Spleen (tissue), 11 donors: ENCODE results near the gene ZNF804A. TPM values are rescaled to one million over a fixed set of nuclear protein-coding genes. Genes with fewer than 3 reads are reported as not detected.

Source experiments
- DNase-seq: peaks from one replicate; pipeline ENCODE4 v3.0.0-alpha.2; 2020
- H3K27ac ChIP-seq, 8 donors: fragments of 200-600 bp; sonication (generic) in 7 of 8; 1 replicate in 4 of 8; 2 replicates in 4 of 8; pipeline versions ENCODE4 v1.5.0 to v1.8.0; 2016 to 2021; ENCODE audit warnings: inconsistent platforms in 4 of 8, mild to moderate bottlenecking in 4 of 8, moderate library complexity in 1 of 8
- H3K27me3 ChIP-seq, 7 donors: fragments of 200-600 bp; sonication (generic) in 6 of 7; replicated peaks in 1 of 7; 1 replicate in 4 of 7; 2 replicates in 3 of 7; pipeline versions ENCODE4 v1.5.0 to v1.8.0; 2016 to 2021; ENCODE audit warnings: inconsistent platforms in 3 of 7, mild to moderate bottlenecking in 1 of 7
- H3K36me3 ChIP-seq, 6 donors: fragments of 200-600 bp; sonication (generic) in 5 of 6; 1 replicate in 4 of 6; 2 replicates in 2 of 6; pipeline versions ENCODE4 v1.5.0 to v1.8.0; 2016 to 2021; ENCODE audit warnings: inconsistent platforms in 2 of 6
- H3K4me1 ChIP-seq, 6 donors: fragments of 200-600 bp; sonication (generic) in 5 of 6; 1 replicate in 3 of 6; 2 replicates in 3 of 6; pipeline versions ENCODE4 v1.5.0 to v1.8.0; 2016 to 2021; ENCODE audit warnings: inconsistent platforms in 3 of 6
- H3K4me3 ChIP-seq, 8 donors: fragments of 200-600 bp; sonication (generic) in 7 of 8; 1 replicate in 4 of 8; 2 replicates in 4 of 8; pipeline versions ENCODE4 v1.5.0 to v1.8.0; 2016 to 2021; ENCODE audit warnings: inconsistent platforms in 4 of 8, mild to moderate bottlenecking in 4 of 8, moderate library complexity in 2 of 8
- H3K9me3 ChIP-seq, 8 donors: fragments of 200-600 bp; sonication (generic) in 7 of 8; 1 replicate in 4 of 8; 2 replicates in 4 of 8; pipeline versions ENCODE4 v1.5.0 to v1.8.0; 2016 to 2021; ENCODE audit warnings: inconsistent platforms in 4 of 8
- POLR2A ChIP-seq, 3 donors: fragments of 450-650 bp; IDR thresholded peaks; one replicate each; pipeline ENCODE4 v1.5.1; 2017; ENCODE audit warnings: antibody characterized with exemption in 3 of 3, mild to moderate bottlenecking in 1 of 3
- POLR2AphosphoS5 ChIP-seq, 3 donors: sonication (generic); formaldehyde crosslinking; IDR thresholded peaks; one replicate each; pipeline ENCODE4 v1.5.1; 2017; ENCODE audit warnings: antibody characterized with exemption in 3 of 3
- WGBS, 5 donors: extraction: QIAGEN DNeasy Blood & Tissue Kit in 3 of 5; methylation state at CpG; one replicate each; pipeline versions ENCODE4 v1.1.5 to v1.1.7; 2013 to 2018; 5-methylcytosine and 5-hydroxymethylcytosine counted together
- intact Hi-C: fragments of 100-400 bp; cut with DNase I; formaldehyde crosslinking; loops from one replicate; pipeline ENCODE4 v1.15.0; 2023; ENCODE audit warnings: low total_unique reads
- polyA plus RNA-seq, 3 donors: library from polyadenylated mRNA; stranded (reverse); fragments of 200-250 nt; gene quantifications; one replicate each; pipeline ENCODE4 v1.2.1, GENCODE V29; 2013
- total RNA-seq, 7 donors: library from RNA; depleted of rRNA in 3 of 7; stranded (reverse); fragments of >200 nt in 3 of 7; fragmentation: NEBNext Ultra II Directional in 4 of 7; extraction: Animal tissue kit (Norgen Biotek cat#: 25700) in 4 of 7; gene quantifications; one replicate each; pipeline versions ENCODE4 v1.1.0 to v1.2.1, GENCODE V29; 2016 to 2021
- TF ChIP-seq, protein P1 (sequence below), 11 experiments: fragments of 200-600 bp in 7 of 11; fragments of 450-650 bp in 4 of 11; sonication (generic) in 4 of 11; IDR thresholded peaks in 8 of 11; conservative IDR thresholded peaks in 3 of 11; 1 replicate in 7 of 11; 2 replicates in 4 of 11; pipeline versions ENCODE4 v1.4.0 to v1.8.0; 2016 to 2021; ENCODE audit warnings: antibody characterized with exemption in 11 of 11, inconsistent platforms in 4 of 11, mild to moderate bottlenecking in 1 of 11
- donor health status: healthy with polysubstance abuse.
- donor health status: DM: no; HTN: no; CAD: no; lungs with moderate emphysema.
- donor health status: DM: no; HTN: no; CAD: no.
- donor health status: Bipolar disorder and iron deficiency.
- donor health status: healthy.
- donor health status: DM: no; HTN: no; CAD: no.
- donor health status: DM: yes; HTN: yes; CAD: no.

ZNF804A gene
- total and polyA plus RNA-seq, 10 donors: 0.21 to 1.8 (median 0.41) TPM

DNA sequence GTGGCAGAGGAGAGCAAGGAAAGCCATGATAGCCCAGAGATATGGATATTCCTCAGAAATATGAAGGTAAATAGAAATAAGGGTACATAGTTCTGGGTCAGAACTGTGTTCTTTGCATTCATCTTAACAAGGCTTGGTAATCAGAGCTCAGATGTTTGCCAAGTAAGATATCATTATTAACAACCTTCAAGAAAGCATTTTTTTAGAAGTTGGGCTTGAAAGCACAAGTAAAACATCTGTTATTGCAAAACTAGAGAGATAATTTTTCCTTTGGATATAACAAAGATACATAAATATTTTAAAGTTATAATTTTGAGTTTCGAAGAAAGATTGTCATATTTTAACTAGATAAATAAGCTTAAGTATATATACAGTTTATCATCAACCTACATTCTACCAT is 171.4 kb downstream of the ZNF804A start:
- intact Hi-C loops: no loop called here
- no peak overlapping the region for H3K27ac ChIP-seq
- DNase-seq: no peak
- no peak overlapping the region for H3K4me3 ChIP-seq
- no peaks in the 10 kb centered on the region for H3K27me3 ChIP-seq
- TF ChIP-seq POLR2A (IDR thresholded peaks at IDR 0.05) (no peak), POLR2AphosphoS5 (IDR thresholded peaks at IDR 0.05) (no peak)
- TF ChIP-seq, protein P1, sequence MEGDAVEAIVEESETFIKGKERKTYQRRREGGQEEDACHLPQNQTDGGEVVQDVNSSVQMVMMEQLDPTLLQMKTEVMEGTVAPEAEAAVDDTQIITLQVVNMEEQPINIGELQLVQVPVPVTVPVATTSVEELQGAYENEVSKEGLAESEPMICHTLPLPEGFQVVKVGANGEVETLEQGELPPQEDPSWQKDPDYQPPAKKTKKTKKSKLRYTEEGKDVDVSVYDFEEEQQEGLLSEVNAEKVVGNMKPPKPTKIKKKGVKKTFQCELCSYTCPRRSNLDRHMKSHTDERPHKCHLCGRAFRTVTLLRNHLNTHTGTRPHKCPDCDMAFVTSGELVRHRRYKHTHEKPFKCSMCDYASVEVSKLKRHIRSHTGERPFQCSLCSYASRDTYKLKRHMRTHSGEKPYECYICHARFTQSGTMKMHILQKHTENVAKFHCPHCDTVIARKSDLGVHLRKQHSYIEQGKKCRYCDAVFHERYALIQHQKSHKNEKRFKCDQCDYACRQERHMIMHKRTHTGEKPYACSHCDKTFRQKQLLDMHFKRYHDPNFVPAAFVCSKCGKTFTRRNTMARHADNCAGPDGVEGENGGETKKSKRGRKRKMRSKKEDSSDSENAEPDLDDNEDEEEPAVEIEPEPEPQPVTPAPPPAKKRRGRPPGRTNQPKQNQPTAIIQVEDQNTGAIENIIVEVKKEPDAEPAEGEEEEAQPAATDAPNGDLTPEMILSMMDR (IDR thresholded peaks at IDR 0.05 in 8 of 11, conservative IDR thresholded peaks at IDR 0.05 in 3 of 11): no peak
- 84 to 94% (median 90%) methylated on average over 1 of the region's 1 CpG for WGBS, 5 donors
- H3K9me3 ChIP-seq: no peaks in the 10 kb centered on the region
- H3K36me3 ChIP-seq: no peaks in the 10 kb centered on the region
- peaks cover 0 to 23% (median 5%) of the 10 kb centered on the region in 6 donors for H3K4me1 ChIP-seq

DNA sequence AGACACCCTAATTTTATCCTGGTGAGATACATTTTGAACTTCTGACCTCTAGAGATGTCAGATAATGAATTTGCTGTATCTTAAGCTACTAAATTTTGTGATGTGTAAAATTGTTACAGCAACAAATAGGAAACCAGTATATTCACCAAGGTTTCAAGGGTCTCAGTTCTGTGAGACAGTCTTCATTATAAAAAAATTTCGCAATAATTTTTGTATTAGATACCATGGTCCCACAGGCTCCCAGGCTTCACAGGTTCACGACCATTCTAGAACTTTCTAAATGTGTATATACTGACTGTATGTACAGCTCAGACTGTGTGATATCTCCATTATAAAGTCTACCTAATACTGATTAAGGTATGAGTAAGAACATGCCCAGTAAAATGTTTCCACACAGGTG is 181.4 kb downstream of the ZNF804A start:
- WGBS, 5 donors: 78 to 94% (median 81%) methylated on average over 2 of the region's 2 CpGs
- intact Hi-C loops: no loop called here
- no peak overlapping the region for H3K27ac ChIP-seq
- no peaks in the 10 kb centered on the region for H3K36me3 ChIP-seq
- no peak overlapping the region for H3K4me3 ChIP-seq
- H3K9me3 ChIP-seq: no peaks in the 10 kb centered on the region
- no peaks in the 10 kb centered on the region for H3K27me3 ChIP-seq
- TF ChIP-seq POLR2AphosphoS5 (IDR thresholded peaks at IDR 0.05) (no peak), POLR2A (IDR thresholded peaks at IDR 0.05) (no peak)
- TF ChIP-seq, protein P1 (IDR thresholded peaks at IDR 0.05 in 8 of 11, conservative IDR thresholded peaks at IDR 0.05 in 3 of 11): no peak
- no peaks in the 10 kb centered on the region for H3K4me1 ChIP-seq
- DNase-seq: no peak

DNA sequence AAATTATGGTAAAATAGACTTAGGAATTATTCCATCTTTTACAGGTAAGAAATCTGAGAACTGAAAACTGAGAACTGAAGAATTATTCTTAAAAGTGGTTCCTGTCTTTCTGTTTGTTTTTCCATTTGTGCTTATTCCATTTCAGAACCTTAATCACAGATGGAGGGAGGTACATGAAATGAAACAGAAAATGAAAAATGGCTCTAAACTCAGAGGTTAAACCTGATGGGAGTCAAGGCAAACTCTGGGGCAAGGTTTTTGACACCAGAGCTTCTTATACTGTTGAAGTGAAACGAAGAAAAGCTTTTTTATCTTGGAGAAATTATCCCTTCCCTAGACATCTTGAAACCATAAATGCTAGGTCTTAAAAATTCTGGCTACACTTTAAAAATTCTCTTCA is 182.1 kb downstream of the ZNF804A start:
- TF ChIP-seq POLR2AphosphoS5 (IDR thresholded peaks at IDR 0.05): no peak
- TF ChIP-seq, protein P1 (IDR thresholded peaks at IDR 0.05 in 8 of 11, conservative IDR thresholded peaks at IDR 0.05 in 3 of 11): no peak
- TF ChIP-seq POLR2A (IDR thresholded peaks at IDR 0.05): no peak
- Histone ChIP-seq H3K4me3 (no peak overlapping the region), H3K36me3 (no peaks in the 10 kb centered on the region), H3K27ac (no peak overlapping the region), H3K4me1 (no peaks in the 10 kb centered on the region), H3K9me3 (no peaks in the 10 kb centered on the region), H3K27me3 (no peaks in the 10 kb centered on the region)
- WGBS, 5 donors: 50 to 80% (median 69%) methylated on average over 1 of the region's 1 CpG
- intact Hi-C loops: no loop called here
- DNase-seq: no peak

DNA sequence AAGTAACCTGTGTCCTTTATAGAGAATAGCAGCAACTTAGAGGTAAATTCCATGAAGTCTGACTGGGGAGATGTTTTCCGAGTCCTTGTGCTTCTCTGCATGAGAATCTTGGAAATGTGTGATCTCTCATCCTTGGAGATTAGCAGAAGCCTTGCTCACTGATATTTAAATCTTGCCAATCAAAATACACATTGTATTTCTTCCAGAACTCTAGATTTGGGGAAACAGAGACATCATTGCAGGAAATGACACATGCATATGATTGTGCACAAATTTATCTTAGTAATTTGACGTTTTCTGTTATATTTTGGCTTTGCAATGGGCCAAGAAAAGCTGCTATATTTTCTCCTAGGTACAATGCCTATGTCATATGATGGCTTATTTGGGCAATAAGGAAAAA is 182.6 kb downstream of the ZNF804A start:
- 54 to 70% (median 59%) methylated on average over 2 of the region's 2 CpGs for WGBS, 5 donors
- Histone ChIP-seq H3K4me3 (no peak overlapping the region), H3K27ac (no peak overlapping the region), H3K4me1 (no peaks in the 10 kb centered on the region), H3K36me3 (no peaks in the 10 kb centered on the region), H3K27me3 (no peaks in the 10 kb centered on the region), H3K9me3 (no peaks in the 10 kb centered on the region)
- no peak for TF ChIP-seq POLR2A (IDR thresholded peaks at IDR 0.05)
- TF ChIP-seq, protein P1 (IDR thresholded peaks at IDR 0.05 in 8 of 11, conservative IDR thresholded peaks at IDR 0.05 in 3 of 11): no peak
- DNase-seq: no peak
- intact Hi-C loops: no loop called here
